ENCODE results near the gene SPG11.
"Not testable (repeated sequence)": the region's sequence is repeated elsewhere in the genome, so short reads cannot be mapped to it uniquely, and the experiment has no call there.

SPG11 gene

DNA sequence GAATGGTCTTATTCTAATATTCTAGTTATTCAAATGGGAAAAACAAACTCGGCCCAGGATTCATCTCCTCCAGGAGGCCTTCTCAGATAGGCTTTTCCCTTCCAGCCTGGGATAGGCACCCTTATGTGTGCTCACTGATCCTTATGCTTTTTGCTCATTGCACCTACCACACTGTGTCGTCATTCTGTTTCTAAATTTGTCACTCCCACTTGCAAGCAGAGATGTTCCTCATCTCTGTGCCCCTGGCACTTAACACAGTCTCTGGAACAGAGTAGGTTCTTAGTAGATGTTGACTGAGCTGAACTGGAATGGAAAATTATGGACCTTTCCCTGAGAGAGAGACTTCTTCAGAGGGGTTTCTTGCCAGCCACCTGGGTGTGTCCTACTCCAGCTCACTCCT, 18.7 kb upstream of the SPG11 start:
- no peak for DNase-seq

DNA sequence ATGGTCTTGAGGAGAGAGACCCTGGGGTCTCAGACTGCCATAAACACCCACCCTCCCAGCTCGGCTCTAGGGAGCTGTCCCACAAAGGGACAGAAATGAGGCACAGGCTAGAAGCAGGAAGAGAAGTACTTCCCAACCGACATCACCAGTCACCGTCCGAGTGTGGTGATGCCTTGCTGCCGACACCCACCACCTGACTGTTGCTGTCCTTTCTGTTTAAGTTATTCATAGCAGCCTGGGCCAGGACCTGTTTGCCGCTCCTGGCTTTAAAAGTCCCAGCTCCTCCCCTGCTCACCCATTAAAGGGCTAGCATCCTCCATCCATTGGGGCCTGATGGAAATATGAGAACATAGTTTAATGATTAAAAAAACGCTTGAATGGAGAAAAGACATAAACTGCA, 13.2 kb upstream of the SPG11 start:
- no peak for DNase-seq

DNA sequence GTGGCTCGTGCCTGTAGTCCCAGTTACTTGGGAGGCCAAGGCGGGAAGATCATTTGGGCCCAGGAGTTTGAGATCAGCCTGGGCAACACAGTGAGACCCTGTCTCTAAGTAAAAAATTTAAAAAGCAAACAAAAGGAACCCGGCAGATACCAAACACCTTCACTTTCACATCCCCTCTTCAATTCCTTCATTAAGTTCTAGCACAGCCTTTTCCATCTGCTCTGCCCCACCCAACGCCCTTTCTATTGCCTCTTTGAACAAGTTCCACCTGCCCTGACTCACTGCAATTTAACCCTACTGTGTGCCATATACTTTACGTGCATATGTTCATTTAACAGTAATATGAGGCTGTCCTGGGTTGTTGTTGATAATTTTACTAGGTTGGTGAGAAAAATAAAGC, 12.4 kb upstream of the SPG11 start:
- DNase-seq = no peak

DNA sequence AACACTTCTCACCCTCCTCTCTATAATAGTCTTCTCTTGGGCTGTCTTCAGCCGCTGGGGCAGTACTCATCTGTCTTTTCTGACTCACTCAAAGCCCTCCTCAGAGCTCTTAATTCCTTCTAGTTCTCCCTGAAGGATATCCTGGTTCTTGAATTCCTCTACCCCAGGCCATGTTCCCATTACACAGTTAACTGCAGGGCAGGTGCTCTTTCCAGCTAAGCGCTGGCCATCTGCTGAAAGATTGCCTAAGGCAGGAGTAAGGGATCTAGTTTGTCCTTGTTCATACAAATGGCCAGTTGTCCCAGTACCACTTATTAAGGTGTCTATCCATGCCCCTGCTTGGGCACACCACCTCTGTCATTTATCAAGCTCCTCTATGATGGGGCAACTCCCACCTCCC, 10.2 kb upstream of the SPG11 start:
- DNase-seq = no peak

DNA sequence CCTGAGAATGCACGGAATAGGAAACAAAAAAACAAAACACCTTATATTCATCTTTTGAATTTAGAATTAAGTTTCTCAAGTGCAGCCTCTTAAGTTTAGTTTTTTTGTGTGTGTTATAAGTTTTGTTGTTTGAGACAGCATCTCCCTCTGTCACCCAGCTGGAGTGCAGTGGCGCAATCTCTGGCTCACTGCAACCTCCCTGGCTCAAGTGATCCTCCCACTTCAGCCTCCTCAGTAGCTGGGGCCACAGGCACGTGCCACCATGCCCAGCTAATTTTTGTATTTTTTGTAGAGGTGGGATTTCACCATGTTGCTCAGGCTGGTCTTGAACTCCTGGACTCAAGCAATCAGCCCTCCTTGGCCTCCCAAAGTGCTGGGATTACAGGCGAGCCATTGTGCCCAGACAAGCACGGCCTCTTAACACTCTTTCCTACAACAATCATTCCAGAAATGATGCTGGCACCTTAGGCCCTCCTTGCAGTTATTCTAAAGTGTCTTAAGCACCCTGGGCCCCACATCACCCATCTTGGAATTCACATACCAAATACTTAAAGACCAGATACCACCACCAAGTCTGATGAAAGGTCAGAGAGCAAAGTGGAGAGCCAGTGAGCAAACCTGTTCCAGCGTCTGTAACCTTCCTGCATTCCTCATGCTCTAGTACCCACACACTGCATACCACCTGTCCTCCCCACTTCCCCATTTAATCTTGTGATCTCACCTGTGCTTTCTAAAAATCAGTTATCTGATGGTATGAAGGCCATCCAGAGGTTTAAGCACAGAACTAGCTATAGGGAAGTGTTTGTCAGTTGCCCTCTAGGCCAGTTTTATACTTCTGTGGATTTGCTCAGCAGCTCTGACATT, 6.9 kb upstream of the SPG11 start:
- DNase-seq = no peak

DNA sequence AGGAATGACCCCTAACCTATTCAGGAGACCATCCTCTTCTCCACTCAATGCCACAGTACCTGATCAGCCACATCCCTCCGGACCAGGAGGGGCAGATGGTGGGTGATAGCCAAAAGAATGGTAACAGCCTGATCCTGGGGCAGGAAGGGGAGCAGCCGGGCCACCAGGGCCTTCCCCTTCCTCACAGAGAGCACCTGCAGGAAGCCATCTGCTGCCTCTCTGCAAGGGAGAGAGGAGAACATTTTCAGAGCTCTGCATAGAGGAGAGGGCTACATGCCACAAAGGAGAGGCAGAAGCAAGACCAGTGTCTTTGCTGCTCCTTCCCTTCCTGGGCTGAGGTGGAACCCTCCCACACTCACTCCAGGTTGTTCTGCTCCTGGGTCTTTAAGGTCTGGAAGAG, 5.5 kb upstream of the SPG11 start:
- DNase-seq = no peak

DNA sequence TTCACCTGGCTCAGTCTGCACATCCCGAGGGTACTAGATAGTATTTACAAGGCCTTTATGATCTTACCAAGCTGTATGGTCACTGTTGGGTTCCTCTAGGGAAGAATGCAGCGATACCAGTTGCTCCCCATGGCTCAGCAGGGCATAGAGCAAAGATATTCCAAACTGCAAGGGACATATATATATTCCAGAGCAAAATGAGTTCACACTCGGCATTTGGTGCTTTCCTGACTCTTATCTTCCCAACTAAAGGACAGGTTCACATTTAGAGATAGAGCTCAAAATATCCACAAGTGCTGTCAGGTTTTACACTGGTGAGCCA, 3.5 kb upstream of the SPG11 start:
- no peak for DNase-seq

DNA sequence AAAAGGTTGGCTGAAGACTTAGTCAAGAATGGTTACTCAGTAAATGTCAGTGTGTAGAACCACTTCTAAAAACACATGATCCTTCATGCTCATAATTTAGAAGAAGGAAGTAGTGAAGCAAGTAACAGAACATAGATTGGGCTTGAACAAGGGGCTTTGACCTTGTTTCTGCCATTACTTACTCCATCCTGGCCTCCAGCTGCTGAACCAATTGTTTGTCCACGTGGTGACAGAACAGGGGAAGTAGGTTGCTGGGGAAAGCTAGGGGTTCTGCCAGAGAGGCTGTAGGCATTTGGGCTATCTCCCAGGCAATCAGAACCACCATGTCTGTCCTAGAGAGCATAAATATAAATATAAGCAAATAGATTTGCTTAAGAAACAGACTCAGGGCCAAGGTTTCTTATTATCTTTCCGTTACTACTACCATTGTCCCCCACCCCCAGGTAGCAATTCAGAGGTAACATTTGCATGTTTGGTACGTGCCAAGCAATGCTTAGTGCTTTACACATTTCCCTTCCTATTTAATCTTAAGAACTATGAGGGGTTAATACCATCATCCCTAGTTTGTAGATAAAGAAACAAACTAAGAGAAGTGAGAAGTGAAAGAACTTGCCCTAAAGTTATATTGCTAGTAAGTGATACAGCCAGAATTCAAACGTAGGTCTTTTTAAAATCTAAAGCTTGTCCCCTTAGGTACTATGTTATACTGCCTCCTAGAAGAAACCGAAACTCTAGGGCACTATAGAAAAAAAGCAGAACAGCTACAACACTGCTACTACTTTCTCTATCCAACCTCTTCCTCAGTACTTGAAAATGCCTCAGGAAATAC, 3.0 kb upstream of the SPG11 start:
- no peak for DNase-seq

DNA sequence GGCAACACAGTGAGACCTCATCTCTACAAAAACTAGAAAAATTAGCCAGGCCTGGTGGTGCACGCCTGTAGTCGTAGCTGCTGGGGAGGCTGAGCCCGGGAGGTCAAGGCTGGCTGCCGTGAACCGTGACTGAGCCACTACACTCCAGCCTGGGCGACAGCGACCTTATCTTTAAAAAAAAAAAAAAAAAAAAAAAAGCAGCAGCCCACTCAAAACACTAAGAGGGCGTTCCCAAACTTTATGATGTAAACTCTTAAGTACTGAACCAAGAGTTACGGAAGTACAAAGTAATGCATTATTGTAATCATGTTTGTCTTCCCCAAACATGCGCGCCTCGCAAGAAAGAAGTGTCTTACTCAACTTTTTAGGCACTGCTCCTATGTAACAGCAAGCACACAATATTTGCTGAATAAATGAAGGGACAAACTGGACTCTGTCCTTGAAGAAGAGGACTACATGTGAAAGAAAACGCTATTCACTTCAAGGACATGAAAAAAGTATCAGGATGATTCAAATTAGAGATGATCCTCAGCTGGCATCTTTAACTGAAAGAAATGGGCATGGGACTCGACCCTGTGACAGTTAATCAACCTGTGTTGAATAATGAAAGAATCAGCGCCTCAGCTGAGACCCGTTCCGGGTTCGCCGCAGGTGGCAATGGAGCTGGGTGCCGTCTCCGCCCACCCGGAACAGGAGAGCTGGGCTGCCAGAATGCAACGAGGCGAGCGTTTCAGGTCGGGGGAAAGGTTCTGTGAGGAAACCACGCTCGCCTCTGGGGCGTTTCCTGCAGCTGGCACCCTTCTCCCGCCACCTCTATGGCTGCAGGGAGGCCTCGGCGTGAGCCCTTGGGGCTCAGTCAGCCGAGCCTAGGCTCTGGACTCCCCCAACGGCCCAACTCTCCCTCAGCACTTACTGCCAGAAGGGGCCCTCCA, 718 bp downstream of the SPG11 start:
- DNase-seq = peak; percentile 78

DNA sequence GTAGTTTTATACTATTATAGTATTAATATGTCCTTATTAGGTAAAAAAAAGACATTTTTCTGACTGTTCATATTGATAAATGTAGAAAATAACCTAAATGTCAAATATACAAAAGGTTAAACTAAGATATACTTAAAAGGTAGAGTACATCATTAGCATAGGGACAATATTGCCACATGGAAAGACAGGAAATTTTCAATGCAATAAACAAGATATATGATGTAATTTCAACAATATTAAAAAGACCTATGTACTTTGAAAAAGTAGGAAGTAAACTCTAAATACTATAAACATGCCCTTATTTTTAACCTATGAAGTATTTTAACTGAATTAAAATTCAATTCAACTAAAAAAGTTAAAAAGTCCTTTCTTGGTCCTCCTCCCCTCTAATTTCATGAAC, 1.9 kb downstream of the SPG11 start:
- DNase-seq = no peak

DNA sequence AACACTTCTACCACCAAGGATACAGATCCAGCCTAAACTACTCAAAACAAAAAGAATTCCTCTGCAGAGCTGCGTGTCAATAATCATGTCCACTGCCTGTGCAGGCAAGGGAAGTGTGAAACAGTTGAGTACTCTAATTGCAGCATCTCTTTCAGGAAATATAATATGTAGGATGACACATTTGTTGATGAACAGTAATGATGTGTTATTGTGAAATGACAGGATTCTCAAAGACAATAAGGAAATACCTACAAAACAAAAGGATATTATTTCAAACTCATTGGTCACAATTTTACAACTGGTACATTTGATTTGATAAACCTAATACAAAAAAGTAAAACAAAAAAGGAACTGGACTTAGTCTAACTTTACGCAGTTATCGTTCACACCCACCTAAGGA, 4.4 kb downstream of the SPG11 start:
- DNase-seq = no peak

DNA sequence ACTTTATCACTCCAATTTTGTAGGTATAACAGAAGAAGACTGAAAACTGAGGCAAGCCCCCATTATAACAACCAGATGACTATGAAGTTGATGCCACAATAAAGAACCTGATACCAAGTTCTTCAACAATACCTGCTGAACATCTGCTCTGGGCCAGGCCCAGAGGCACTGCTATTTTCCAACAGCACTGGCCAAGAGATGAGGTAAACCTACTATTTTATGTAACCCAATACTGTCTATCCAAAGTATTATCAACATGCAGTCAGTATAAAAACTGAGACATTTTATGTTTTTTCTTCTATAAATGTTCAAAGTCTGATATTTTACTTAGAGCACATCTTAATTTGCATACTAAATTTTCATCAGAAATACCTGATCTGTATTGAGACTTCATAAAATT, 6.1 kb downstream of the SPG11 start:
- no peak for DNase-seq

DNA sequence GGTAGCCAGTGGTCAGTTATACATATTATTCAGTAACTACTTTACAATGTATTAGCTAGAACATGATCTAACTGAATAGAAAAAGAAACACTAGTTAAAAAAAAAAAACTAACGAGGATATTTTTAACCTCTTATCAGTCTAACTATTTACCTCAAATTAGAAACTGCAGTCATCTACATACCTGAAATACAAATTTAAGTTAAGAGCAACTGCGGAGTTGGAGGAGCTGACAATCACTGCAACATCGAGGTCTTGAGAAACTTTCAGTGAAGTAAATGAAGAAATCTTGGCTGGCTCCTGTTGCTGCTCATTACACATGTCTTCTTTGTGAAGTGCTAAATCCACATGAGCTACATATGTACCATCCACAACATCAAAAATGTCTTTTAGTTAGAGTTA, 6.5 kb downstream of the SPG11 start:
- DNase-seq = no peak

DNA sequence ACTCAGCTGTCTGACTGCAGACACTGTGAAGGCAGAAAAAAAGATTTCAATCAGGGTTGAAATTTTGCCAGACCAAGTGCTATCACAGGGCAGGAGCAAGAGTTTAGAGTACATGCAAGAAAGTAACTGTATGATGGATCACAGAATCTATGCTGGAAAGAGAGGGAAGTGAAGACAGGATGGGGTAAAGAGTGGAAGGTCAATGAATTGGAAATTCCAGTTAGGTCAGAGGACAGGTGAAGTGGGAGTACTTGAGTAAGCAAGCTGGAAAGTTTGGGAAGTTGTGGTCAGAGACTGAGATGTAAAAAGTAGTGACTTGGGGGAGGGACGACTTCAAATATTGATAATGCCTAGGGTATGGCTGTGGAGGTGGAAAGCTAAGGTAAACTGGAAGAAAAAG, 7.2 kb downstream of the SPG11 start:
- DNase-seq = no peak

DNA sequence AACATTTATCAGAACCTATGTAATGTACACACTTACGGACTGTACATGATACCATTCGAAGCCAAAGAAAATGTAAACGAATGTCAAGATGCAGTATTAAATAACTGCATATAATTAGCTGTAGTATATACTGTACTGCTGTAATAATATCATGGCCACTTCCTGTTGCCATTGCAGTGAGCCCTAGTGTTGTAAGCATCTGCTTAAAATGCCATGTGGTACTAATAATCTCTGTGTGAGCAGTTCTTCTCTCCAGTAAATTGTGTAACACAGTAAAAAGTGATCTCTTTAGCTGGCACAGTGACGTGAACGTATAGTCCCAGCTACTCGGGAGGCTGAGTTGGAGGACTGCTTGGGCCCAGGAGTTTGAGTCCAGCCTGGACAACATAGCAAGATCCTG, 8.6 kb downstream of the SPG11 start:
- DNase-seq = no peak

DNA sequence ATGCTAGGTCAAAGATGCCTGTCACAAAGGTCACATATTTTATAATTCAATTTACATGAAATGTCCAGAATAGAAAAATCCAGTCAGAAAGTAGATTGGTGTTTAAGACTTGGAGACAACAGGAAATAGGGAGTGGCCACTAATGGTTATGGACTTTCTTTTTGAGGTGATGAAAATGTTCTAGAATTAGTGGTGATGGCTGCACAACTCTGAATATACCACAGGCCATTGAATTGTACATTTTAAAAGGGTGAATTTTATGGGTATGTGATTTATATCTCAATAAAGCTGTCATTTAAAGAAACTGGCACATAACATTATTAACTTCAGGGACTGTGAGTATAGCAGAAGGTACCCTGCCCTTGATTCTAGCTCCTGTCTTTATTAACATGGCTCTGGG, 15.8 kb downstream of the SPG11 start:
- DNase-seq = no peak

DNA sequence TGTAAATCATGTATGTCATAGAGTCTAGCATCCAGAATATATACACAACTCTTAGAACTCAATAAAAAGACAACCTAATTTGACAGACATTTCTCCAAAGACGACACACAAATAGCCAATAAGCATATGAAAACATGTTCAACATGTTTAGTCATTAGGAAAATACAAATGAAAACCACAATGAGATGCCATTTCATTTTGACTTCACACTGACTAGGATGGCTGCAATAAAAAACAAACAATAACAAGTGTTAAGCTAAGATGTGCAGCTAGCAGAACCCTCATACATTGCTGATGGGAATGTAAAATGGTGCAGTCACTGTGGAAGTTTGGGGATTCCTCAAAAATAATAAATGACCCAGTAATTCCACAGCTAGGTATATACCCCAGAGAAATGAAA, 16.4 kb downstream of the SPG11 start:
- no peak for DNase-seq

DNA sequence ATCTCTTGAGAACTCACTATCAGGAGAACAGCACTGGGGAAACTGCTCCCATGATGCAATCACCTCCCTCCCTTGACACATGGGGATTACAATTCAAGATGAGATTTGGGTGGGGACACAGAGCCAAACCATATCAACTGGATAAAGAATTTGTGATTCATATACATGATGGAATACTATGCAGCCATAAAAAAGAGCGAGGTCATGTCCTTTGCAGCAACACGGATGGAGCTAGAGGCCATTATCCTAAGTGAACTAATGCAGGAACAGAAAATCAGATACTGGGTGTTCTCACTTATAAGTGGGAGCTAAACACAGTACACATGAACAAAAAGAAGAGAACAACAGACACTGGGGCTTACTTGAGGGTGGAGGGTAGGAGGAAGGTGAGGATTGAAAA, 17.0 kb downstream of the SPG11 start:
- no peak for DNase-seq

DNA sequence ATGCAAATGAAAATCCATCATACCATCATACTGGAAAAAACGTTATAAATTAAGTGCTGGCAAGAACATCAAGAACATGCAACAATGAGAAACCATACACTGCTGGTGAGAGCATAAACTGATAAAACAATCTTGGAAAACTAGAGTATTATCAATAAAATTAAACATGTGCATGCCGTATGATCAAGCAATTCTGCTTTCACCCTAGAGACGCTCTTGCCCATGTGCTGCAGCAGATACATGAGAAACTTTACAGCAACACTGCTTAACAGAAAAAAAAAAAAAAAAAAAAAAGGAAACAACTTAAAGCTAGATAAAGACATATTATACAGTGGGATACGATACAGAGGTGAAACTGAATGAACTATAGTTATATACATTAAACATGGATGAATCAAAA, 21.8 kb downstream of the SPG11 start:
- DNase-seq = no peak

DNA sequence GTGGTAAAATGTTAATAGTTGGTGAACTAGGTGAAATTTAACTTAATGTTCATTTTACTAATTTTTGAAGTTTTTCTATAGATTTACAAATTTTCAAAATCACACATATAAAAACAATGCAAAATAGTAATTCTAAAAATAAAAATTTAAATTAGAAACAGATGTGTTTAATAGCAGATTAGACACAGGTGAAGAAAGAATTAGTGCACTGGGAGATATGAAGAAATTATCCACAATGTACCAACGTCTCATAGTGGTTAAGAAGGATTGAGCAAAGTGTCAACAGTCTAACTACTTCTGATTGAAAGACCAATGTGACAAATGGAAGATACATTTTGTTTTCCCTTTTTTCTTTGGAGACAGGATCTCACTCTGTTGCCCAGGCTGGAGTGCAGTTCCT, 26.5 kb downstream of the SPG11 start:
- no peak for DNase-seq

DNA sequence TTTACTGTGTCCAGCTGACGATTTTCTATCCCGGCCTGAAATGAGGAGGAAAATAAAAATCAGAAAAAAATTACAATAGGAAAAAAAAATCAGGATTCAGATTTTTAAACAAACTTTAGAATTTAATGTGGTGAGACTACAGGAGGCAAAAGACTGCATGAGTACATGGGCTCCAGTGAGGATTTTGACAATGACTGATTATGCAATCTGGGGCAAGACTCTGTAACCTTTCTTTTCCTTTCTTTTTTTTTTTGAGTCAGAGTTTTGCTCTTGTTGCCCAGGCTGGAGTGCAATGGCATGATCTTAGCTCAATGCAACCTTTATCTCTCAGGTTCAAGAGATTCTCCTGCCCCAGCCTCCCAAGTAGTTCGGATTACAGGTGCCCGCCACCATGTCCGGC, 29.9 kb downstream of the SPG11 start:
- DNase-seq = no peak

DNA sequence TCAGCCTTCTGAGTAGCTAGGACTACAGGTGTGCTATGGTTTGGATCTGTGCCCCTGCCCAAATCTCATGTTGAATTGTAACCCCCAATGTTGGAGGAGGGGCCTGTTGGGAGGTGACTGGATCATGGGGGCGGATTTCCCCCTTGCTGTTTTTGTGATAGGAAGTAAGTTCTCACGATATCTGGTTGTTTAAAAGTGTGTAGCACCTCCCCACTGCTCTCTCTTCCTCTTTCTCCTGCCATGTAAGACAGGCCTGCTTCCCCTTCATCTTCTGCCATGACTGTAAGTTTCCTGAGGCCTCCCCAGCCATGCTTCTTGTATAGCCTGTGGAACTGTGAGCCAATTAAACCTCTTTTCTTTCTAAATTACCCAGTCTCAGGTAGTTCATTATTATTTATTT, 38.2 kb downstream of the SPG11 start:
- DNase-seq = not testable (repeated sequence)

DNA sequence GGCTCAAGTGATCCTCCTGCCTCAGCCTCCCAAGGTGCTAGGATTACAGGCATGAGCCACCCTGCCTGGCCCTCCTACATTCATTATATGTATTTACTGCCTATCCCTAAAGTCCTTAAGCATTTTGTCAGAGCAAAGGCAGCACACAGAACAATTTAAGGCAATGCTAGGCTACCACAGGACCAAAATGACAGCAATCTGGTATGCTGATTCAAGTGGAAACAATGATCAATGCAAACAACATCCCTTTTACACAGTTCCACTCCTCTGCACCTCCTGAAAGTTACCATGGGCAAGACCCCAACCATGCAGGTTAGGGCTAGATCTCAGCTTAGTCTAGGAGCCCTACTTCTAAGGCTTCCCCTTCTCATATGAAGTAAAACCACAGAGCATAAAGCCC, 40.3 kb downstream of the SPG11 start:
- no peak for DNase-seq
